Ishikawa (cell line): ENCODE results near the gene LIMCH1.

Source experiments
- CEBPB ChIP-seq: IDR thresholded peaks from 2 replicates; pipeline ENCODE4 v1.6.1; 2012
- CREB1 ChIP-seq: IDR thresholded peaks from 2 replicates; pipeline ENCODE4 v1.6.1; 2012; ENCODE audit warnings: low read depth
- EGR1 ChIP-seq: IDR thresholded peaks from 2 replicates; pipeline ENCODE4 v1.6.1; 2012
- EP300 ChIP-seq: IDR thresholded peaks from 2 replicates; pipeline ENCODE4 v1.6.1; 2012; ENCODE audit warnings: borderline replicate concordance
- FOXM1 ChIP-seq: IDR thresholded peaks from 2 replicates; pipeline ENCODE4 v1.6.1; 2012; ENCODE audit warnings: low read depth, borderline replicate concordance
- MAX ChIP-seq: IDR thresholded peaks from 2 replicates; pipeline ENCODE4 v1.6.1; 2012
- NFIC ChIP-seq: IDR thresholded peaks from 2 replicates; pipeline ENCODE4 v1.6.1; 2012
- RAD21 ChIP-seq: IDR thresholded peaks from 2 replicates; pipeline ENCODE4 v1.6.1; 2012; ENCODE audit warnings: low read depth
- TAF1 ChIP-seq: IDR thresholded peaks from 2 replicates; pipeline ENCODE4 v1.6.1; 2012; ENCODE audit warnings: low read depth, mild to moderate bottlenecking
- TCF12 ChIP-seq: IDR thresholded peaks from 2 replicates; pipeline ENCODE4 v1.6.1; 2012; ENCODE audit warnings: low read depth
- TEAD4 ChIP-seq: IDR thresholded peaks from 2 replicates; pipeline ENCODE4 v1.6.1; 2012
- YY1 ChIP-seq: IDR thresholded peaks from 2 replicates; pipeline ENCODE4 v1.6.1; 2012; ENCODE audit warnings: low read depth
- ZBTB7A ChIP-seq: IDR thresholded peaks from 2 replicates; pipeline ENCODE4 v1.6.1; 2012; ENCODE audit warnings: low read depth
- TF ChIP-seq, protein P1 (sequence below): IDR thresholded peaks from 2 replicates; pipeline ENCODE4 v1.6.1; 2012; ENCODE audit warnings: low read depth, mild to moderate bottlenecking
- TF ChIP-seq, protein P2 (sequence below): IDR thresholded peaks from 2 replicates; pipeline ENCODE4 v1.6.1; 2012

Gene LIMCH1, protein sequence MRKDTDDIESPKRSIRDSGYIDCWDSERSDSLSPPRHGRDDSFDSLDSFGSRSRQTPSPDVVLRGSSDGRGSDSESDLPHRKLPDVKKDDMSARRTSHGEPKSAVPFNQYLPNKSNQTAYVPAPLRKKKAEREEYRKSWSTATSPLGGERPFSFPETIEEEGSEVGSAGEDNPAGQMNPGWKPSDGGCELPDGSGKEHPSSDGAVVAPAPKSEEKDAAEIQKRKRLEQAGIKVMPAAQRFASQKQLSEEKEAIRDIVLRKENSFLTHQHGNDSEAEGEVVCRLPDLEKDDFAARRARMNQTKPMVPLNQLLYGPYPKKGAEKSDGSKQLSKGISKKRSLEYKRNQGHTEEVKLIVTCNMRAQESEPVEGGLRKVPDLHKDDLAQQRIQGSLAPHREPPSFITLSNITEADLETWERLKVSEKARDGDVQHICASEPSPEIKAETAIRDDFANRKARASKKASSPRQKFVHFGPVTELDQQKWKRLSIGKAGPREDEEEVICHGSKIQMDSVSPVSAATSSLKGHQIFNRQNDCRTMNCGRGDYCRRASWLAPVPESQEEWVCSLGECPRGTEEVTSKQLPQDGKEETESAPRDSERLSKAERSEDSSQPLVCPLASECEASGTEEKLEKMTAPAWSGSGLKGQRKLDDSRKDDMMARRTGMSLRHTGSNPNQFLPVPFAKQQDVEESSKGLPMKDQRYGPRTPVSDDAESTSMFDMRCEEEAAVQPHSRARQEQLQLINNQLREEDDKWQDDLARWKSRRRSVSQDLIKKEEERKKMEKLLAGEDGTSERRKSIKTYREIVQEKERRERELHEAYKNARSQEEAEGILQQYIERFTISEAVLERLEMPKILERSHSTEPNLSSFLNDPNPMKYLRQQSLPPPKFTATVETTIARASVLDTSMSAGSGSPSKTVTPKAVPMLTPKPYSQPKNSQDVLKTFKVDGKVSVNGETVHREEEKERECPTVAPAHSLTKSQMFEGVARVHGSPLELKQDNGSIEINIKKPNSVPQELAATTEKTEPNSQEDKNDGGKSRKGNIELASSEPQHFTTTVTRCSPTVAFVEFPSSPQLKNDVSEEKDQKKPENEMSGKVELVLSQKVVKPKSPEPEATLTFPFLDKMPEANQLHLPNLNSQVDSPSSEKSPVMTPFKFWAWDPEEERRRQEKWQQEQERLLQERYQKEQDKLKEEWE (N-terminal part only)

GRCh38 chr4:41538017-41538733 lies at the start of gene LIMCH1:
Gene LIMCH1, plus strand, starts transcription at chr4:41538157. Its CDS starts 67,839 bp downstream, at chr4:41605996.
- TF ChIP-seq CREB1, result no peak

DNA sequence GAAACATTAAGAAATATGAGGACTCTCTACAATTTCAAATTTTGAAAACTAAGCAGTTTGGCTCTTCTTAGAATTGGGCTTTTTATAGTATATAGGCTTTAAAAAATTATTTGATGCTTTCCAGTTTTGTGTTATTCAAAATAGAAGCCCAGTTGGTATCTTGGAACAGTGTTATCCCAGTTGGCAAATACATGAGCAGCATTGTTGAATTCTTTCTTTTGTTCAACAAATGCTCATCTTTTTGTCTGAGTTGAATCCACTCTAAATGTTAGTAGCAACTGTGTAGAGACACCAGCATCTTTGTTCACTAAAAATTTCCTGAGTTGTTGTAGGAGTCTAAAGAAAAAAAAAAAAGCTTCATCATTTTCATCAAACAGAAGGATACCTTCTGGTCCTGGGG lies 41.0 kb upstream of the LIMCH1 start:
- no peak for TF ChIP-seq RAD21
- no peak for TF ChIP-seq TAF1
- TF ChIP-seq TEAD4, result no peak
- TF ChIP-seq TCF12, result no peak
- no peak for TF ChIP-seq CEBPB
- TF ChIP-seq MAX, result no peak
- TF ChIP-seq, protein P1, sequence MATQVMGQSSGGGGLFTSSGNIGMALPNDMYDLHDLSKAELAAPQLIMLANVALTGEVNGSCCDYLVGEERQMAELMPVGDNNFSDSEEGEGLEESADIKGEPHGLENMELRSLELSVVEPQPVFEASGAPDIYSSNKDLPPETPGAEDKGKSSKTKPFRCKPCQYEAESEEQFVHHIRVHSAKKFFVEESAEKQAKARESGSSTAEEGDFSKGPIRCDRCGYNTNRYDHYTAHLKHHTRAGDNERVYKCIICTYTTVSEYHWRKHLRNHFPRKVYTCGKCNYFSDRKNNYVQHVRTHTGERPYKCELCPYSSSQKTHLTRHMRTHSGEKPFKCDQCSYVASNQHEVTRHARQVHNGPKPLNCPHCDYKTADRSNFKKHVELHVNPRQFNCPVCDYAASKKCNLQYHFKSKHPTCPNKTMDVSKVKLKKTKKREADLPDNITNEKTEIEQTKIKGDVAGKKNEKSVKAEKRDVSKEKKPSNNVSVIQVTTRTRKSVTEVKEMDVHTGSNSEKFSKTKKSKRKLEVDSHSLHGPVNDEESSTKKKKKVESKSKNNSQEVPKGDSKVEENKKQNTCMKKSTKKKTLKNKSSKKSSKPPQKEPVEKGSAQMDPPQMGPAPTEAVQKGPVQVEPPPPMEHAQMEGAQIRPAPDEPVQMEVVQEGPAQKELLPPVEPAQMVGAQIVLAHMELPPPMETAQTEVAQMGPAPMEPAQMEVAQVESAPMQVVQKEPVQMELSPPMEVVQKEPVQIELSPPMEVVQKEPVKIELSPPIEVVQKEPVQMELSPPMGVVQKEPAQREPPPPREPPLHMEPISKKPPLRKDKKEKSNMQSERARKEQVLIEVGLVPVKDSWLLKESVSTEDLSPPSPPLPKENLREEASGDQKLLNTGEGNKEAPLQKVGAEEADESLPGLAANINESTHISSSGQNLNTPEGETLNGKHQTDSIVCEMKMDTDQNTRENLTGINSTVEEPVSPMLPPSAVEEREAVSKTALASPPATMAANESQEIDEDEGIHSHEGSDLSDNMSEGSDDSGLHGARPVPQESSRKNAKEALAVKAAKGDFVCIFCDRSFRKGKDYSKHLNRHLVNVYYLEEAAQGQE, result no peak

- TF ChIP-seq EP300 (no peak), CEBPB (no peak), ZBTB7A (no peak), TCF12 (no peak), EGR1 (no peak), NFIC (no peak), CREB1 (no peak), FOXM1 (no peak), MAX (no peak), TEAD4 (no peak), RAD21 (no peak), YY1 (no peak), TAF1 (no peak)
- TF ChIP-seq, protein P1, result no peak
- TF ChIP-seq, protein P2, sequence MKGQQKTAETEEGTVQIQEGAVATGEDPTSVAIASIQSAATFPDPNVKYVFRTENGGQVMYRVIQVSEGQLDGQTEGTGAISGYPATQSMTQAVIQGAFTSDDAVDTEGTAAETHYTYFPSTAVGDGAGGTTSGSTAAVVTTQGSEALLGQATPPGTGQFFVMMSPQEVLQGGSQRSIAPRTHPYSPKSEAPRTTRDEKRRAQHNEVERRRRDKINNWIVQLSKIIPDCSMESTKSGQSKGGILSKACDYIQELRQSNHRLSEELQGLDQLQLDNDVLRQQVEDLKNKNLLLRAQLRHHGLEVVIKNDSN, result no peak
Measured at GRCh38 chr4:41498177-41498576, 39.8 kb upstream of the LIMCH1 start.

- TF ChIP-seq EP300, result no peak
- no peak for TF ChIP-seq CREB1
- no peak for TF ChIP-seq ZBTB7A
- TF ChIP-seq, protein P2, result no peak
- no peak for TF ChIP-seq RAD21
Measured at GRCh38 chr4:41504167-41504818, 33.7 kb upstream of the LIMCH1 start.

DNA sequence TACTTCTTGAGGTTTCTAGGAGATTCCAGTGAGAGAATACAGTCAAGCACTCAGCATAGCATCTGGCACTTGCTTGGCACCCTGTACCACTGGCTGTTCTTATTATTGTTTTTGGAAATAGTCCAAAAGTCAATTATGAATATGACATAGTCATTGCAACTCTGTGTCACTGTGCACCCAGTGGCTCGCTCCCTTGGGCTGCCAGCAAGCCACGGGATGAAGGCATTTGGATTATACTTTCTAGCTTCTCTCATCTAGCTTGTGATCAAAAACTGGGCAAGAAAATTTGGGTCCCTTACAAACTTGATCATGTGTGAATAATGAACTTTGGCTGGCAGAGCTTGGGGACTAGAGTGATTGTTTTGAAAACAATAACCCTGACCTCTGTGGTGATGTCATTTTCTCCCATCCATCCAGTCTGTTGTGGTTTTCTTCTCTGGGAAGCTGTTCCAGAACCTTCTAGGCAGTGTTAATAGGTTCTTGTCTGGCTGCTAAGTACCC lies 32.7 kb upstream of the LIMCH1 start:
- TF ChIP-seq TAF1, result no peak
- TF ChIP-seq, protein P1, result no peak
- peak; percentile 32; the same call in 1 of the 2 replicates for TF ChIP-seq MAX
- TF ChIP-seq NFIC, result peak; percentile 82
- TF ChIP-seq ZBTB7A, result no peak
- no peak for TF ChIP-seq EGR1
- peak; percentile 47; the same call in 1 of the 2 replicates for TF ChIP-seq TCF12
- 0 out of 2 replicates have a peak, but pooled peaks have one; percentile 9 for TF ChIP-seq TEAD4
- TF ChIP-seq FOXM1, result peak; percentile 67; the same call in 1 of the 2 replicates
- TF ChIP-seq CEBPB, result no peak
- no peak; the same call in 1 of the 2 replicates for TF ChIP-seq RAD21
- peak; percentile 55; the same call in 1 of the 2 replicates for TF ChIP-seq EP300
- TF ChIP-seq YY1, result no peak
- TF ChIP-seq, protein P2, result no peak
